Measurements from ENCODE around the gene CCDC24.

CCDC24 gene

DNA sequence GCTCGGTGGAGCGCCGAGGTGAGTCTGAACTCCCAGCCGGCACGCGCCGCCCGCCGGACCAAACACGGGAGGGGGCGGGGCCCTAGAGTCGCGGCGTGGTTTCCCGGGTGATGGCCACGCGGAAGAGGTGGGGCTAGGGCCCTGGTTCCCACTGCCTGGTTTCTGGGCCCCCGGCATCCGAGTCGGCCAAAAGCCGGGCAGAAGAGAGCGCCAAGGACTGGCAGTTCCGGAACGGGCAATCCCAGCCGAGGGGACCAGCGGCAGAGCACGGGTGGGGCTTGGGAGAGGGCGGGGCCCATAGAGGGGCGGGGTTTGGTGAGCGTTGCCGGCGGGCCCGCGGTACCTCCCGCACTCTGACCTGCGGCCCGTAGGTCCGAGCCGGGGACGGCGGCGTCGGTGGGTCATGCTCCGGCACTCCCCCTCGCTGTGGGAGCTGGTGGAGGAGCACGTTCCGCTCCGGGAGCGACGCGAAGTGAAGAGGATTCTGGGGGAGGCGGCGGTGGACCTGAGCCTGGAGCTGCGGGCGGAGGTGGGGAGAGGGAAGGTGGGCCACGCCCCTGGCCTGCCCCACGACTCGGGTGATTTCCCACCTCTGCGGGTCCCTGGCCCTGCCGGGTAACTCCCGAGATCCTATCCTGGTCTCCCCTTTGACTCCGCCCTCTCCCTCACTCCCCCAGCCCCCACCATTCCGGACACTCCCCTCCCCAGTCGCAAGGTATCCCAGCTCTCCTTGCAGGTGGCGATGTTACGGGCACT is at the start of gene CCDC24:
CCDC24 (plus strand) TSS at position 124 of the 756 bp plus-strand sequence; CDS start at position 404, 280 bp downstream.
- peak; percentile 22 to 61 for DNase-seq (ENCODE audit: low read depth in 2 of 2)

DNA sequence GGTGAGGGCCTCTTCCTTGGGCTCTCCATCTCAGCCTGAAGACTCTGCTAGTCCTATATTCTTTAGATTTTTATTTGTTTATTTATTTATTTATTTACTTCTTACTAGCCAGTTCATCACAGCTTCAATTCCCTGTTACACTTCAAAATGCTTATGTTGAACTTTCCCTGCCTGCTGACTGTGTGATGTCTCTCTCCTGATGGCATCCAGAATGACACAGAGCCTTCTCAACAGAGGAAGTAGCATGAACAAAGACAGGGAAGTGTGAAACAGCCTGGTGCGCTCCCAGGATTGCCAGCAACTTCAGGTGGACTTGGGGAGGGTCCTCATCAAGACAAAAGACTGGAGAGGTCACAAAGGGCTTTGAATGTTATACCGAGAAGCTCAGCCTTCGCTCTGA is 49.0 kb upstream of the CCDC24 start:
- no peak for DNase-seq (ENCODE audit: low read depth in 2 of 2)

DNA sequence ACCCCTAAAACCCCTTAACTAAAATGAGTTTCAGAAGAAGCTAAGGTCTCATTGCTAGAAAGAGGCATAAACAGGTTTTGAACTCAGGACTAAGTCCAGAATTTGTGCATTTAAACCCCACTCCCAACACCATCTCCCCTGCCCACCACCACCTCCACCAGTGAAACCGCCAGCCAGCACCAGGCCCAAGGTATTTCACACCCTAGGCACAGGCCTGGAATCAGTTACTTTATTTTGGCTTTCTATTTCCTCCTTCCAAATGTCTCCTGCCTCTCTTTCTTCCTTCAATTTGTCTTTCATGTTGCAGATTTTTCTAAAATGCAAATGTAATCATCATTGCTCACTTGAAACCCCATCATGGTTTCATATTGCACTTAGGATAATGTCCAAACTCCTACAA is 46.5 kb upstream of the CCDC24 start:
- DNase-seq (ENCODE audit: low read depth in 2 of 2) = no peak

DNA sequence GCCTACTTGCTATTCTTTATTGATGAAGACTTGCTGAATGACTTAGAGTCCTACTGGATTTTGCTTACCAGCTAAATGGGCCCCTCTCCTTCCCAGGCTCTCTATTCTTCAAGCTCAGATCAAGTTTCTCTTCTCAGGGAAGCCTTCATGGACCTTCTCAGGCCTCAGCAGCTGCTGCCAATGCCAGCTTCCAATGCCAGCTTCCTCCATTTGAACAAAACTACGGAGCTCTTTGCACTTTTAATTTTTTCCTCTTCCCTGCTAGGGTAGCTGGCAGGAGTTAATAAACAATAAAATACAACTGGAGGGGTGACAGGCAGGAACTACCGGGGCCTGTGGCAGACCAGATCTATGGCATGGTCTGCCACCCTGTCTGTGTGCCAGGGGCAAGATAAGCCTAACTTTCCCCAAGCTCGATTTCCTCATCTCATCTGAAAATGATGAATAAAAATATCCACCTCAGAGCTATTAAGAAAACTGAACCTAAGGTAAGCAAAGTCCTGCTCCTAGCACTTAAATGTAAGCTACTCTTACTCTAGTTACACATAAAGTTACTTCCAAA is 45.6 kb upstream of the CCDC24 start:
- DNase-seq (ENCODE audit: low read depth in 2 of 2) = no peak

DNA sequence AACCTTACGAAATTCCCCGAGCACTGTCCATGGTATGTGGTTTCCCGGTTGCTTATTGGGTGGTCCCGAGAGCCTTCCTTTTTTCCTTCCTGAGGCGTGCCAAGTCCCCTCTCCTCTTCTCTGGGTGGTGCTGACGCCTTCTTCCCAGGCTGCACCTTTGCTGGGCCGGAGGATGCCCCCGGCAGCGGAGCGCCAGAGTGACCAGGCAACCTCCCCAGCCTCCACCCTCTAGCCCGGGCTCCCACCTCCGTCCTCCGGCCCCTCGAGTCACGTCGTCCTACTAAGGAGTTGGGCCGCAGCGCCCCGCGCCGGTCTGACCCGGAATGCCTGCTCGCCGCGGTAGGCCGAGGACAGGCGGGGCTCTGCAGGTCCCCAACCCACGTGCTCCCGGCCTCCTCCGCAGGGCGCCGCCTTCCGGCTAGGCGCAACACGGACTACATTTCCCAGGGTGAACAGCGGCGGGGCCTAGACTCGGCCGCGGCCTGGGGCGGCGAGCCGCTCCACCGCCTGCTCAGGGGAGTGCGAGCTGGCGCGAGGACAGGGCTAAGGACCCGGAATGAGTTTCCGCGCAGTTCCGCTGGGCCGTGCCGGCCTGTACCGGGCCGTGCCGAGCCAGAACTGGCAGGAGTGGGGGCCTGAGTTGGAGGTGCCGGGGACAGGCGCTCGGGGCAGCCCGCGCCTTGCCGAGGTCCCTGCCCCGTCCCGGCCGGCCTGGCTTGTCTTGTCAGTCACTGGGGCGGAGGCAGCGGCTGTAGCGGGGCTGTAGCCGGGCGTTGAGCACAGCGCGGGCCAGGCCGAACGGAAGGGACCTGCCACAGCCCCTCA is 45.0 kb upstream of the CCDC24 start, which contains the start of gene IPO13:
IPO13 (plus strand) TSS at position 715 of the 825 bp plus-strand sequence. CDS start 651 bp downstream, outside the sequence.
- DNase-seq (ENCODE audit: low read depth in 2 of 2) = peak; percentile 80 to 91

DNA sequence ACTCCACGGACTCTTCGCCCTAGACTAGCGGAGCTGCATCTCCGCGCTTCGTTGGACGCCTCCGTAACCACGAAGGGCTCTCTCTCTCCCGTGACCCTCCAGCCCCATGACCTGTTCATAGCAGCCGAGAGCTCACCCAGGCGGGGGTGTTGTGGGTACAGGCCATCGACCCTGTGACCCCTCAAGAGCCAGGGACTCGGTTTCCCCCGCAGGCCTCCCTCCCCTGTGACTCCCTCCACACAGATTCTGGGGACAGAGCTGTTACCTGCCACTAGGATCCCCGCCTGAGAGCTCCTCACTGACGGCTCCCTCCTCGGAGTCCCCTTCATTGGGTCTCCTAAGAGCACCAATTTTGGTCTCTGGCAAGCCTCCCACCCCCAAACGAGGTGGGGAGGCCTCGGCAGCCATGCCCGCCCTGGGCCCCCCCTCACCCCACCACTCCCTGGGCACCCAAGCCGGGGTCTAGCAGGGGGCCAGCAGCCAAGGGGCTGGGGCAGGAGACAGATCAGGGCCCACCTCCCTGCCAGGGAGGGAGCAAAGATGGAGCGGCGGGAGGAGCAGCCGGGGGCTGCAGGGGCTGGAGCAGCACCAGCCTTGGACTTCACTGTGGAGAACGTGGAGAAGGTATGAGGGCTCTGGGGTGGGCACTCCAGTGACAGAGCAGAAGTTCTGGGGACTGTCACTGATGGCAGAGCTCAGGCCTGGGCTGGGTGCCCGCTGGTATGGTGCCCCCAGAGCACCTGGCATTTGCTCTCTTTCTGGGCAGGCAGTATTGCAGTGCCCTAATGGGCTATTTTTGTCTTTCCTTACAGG is 44.1 kb upstream of the CCDC24 start:
- no peak for DNase-seq (ENCODE audit: low read depth in 2 of 2)

DNA sequence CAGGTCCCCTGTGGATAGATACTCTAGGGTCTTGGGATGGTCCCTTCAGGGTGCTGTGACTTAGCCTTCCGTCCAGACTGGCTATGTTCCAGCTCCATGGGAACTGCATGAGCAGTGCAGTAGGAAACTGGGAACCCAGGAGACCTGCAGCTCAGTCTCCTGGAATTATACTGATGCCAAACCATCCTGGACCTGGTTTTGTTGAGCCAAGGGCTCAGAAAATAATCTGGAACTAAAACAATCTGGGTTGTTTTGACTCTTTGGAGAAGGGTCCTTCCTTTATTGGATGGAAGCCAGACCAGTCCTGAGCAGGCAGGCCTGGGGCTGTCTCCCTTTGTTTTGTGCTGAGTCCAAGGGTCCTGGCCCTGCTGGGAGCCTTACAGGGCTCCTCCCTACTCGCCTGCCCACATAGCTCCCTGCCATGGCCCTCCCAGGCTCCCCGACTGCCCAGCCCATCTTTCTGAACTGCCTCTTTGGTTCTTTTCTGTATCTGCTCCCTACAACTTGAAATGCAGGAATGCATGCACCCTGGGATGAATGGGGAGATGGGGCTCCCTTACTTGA is 43.4 kb upstream of the CCDC24 start:
- DNase-seq (ENCODE audit: low read depth in 2 of 2) = no peak

DNA sequence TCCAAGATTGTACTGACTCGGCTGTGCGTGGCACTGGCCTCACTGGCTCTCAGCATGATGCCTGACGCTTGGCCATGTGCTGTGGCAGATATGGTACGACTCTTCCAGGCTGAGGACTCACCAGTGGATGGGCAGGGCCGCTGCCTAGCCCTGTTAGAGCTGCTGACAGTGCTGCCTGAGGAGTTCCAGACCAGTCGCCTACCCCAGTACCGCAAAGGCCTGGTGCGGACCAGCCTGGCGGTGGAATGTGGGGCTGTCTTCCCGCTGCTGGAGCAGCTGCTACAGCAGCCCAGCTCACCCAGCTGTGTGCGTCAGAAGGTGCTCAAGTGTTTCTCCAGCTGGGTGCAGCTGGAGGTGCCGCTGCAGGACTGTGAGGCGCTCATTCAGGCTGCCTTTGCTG is 41.7 kb upstream of the CCDC24 start:
- no peak for DNase-seq (ENCODE audit: low read depth in 2 of 2)

DNA sequence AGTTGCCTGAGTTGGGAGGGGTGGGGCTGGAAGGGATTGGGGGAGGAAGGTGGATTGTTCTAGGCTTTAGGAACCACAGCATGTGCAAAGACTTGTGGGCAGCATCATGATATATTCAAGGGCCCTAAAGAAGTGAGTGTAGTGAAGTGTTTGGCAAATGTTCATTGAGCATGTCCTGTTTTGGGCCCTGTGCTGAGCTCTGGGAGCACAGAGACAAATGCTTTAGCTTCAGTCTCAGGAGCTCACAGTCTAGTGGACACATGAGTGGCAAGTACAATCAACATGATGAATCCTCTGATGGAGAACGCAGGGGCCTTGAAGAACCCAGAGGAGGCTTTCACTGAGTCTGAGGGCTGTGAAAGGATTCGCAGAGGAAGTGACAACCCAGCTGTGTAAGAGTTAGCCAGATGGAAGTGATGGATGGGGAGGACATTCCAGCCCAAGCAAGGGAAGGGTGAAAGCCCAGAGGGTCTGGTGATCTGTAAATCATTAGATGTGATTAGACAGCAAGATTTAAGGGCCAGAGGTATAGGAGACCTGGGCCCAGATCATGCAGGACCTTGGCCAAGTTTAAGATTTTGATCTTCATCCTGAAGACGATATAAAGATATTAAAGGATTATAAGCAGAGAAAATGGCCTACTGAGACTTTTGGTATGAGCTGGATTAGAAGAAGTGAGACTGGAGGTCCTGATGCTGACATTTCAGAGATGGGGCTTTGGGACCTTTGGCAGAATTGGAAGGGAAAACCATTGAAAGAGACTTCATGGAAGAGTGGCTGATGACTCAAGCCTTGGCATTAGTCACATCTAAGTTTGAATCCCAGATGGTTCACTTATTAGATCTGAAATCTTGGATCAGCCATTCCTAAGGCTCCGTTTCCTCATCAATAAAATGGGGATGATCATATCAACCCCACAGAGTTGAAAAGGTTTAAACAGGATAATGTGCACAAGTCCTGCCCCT is 40.1 kb upstream of the CCDC24 start:
- DNase-seq (ENCODE audit: low read depth in 2 of 2) = no peak

DNA sequence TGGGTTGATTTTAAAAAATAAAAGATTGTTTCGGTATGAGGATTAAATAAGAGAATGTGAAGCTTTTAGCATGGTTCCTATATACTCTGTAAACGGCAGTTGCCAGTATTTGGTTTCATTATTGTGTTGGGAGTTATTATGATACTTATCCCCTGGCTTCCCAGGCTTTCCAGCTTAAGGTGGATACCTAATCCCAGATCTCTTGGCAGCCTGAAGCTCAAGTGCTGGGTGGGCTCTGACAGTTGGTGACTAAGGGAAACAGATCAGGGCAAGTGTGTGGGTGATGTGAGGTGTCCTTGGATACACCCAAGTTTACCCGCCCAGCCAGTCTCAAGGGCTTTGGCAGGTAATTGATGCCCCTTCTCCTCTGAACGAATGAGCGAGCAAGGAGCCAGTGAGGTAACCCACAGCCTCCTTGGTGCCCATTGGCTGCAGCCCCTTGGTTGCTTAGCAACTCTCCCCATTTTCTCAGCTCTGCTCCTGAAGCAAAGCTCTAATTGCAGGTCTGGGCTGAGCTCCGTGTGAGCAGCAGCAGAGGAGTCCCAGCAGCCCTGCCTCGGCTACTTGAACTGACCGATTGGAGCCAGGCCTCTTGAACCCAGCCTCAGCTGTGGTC is 38.6 kb upstream of the CCDC24 start:
- DNase-seq (ENCODE audit: low read depth in 2 of 2) = no peak

DNA sequence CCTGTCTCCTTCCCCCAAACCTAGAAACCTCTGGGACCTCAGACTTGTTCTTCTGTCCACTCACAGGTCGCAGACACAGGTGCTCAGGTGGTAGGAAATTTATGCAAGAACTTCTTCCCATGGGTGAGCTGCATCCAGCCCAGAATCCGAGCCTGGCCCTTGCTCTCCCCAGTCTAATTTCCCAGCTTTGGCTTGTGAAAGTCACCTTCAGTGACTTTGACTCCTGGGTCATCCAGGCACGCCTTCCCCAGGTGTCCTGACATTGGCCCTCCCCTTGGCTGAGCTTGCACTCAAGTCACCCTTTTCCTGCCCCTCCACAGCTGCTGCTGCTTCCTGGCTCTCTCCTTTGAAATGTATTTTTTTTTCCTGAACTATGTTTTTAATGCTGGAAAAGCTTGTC is 38.0 kb upstream of the CCDC24 start:
- no peak for DNase-seq (ENCODE audit: low read depth in 2 of 2)

DNA sequence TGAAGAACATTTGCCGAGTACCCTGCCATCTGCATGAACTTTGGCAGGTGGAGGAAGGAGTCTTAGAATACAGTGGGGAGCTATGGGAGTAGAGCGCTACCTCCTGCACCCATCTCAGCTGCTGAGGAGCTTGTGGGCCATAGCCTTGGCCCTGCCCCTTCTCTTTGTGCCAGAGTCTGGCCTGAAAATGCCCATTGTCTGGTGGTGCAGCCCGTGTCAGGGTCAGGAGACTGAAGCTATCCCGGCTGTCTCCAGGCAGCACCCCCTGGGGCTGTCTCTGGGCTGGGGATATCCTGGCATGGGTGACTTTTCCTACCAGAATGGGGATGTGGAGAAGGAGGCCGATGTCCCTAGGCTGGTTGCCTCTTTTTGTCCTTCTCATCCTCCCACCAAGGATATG is 37.4 kb upstream of the CCDC24 start:
- no peak for DNase-seq (ENCODE audit: low read depth in 2 of 2)

DNA sequence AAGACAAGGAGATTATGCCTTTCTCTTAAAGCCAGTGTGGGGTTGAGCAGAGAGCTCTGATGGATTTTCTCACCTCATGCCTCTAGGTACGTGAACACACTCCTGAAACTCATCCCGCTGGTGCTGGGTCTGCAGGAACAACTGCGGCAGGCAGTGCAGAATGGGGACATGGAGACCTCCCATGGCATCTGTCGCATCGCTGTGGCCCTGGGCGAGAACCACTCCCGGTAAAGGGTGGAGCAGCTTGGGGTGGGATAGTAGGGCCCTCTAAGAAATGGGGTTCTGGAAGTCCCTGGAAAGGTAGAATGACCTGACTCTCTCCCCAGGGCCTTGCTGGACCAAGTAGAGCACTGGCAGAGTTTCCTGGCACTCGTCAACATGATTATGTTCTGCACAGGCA is 35.2 kb upstream of the CCDC24 start:
- no peak for DNase-seq (ENCODE audit: low read depth in 2 of 2)

DNA sequence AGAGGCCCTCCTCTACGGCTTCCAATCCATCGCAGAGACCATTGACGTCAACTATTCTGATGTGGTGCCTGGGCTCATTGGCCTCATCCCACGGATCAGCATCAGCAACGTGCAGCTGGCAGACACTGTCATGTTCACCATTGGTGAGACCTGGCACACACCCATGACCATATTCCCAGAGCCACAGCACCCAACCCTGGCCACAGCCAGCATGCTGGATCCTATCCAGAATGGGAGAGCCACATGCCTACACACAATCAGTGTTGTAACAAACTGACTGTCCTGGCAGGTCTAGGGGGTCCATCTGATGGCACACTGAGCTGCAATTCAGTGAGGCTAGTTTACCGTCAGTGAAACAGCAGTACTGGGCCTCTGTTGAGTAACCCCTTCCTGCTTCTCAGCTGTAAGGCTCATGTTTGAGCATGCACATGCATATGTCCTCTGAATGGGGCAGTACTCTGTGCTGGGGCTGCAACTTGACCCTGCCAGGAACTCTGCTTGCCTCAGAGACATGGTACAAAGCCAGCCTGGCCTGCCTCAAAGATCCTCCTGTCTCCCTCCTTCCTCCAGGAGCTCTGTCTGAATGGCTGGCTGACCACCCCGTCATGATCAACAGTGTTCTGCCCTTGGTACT is 33.9 kb upstream of the CCDC24 start:
- no peak for DNase-seq (ENCODE audit: low read depth in 2 of 2)

DNA sequence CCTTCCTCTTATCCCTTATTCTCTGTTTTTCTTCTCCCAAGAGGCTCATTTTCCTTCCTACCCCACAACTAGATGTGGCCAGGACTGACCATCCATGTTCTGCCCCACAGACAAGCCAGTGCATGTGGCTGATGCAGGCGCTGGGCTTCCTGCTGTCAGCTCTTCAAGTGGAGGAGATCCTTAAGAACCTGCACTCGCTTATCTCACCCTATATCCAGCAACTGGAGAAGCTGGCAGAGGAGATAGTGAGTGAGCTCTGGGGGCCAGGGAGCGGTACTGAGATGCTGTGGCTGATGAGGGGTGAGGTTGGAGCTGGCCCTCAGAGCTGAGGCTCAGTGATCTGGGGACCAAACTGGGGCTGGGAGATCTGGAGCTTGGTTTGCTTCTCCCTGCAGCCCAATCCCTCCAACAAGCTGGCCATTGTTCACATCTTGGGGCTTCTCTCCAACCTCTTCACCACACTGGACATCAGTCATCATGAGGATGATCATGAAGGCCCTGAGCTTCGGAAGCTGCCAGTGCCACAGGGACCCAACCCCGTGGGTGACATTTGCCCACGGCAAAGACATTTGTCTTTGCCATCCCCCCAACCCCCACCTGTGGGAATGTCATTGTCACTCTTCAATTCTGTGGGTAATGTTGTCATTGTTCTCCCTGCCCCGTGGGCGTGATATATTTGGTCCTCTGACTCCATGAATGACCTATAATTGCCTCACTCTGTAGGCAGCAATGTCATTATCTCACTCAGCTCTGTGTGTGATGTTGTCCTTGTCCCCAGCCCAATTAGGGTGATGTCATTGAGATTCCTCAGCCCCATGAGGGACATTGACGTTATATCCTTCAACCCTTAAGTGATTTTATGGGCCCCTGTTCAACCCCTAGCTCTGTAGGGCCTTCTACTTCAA is 32.8 kb upstream of the CCDC24 start:
- no peak for DNase-seq (ENCODE audit: low read depth in 2 of 2)

DNA sequence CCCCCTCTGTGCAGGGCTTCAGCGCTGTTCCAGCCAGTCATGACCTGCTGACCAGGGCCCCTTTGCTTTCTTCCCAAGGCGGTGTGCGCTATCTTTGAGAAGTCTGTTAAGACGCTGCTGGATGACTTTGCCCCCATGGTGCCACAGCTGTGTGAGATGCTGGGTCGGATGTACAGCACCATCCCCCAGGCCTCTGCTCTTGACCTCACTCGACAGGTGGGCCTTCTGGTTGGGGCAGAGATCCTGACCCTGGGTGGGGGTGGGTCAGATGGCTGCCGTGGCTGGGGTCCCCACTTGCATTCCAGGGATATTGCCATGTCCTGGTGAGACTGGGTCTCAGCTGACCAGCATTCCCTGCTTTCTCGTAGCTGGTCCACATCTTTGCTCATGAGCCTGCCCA is 30.6 kb upstream of the CCDC24 start:
- DNase-seq (ENCODE audit: low read depth in 2 of 2) = no peak

DNA sequence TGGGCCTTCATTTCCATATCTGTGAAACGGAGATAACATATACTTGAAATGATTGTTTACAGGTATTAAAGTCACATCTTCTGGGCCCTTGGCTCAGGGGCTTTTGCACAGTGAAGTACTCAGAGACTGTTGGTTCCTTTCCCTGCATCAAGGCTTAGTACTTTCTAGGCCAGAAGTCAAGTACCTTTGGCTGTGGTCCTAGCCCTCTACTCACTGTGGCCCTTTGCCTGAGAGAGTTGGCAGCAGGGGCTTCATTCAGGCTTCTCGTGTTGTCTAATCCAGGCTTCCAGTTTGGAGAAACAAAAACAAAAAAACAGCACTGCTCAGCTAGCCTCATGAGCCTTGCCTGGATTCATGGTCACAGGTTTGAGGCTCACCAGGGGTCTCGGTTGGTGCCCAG is 29.7 kb upstream of the CCDC24 start:
- DNase-seq (ENCODE audit: low read depth in 2 of 2) = no peak

DNA sequence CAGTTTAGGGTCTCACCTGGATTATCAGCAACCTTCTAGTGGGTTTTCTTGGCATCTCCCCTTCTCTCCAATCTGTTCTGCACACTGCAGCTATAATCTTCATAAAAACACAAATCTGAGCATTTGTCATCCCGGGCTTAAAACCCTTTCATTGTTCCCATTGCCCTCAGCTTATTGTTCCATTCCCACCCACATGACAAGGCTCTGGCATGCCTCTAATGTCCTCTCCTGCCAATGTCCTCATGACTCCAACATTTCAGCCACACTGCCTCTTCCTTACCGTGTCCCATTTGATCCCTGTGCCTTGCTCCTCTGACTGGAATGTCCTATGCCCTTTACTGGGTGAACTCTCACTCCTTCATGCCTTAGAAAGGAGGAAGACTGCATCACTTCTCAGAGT is 29.1 kb upstream of the CCDC24 start:
- no peak for DNase-seq (ENCODE audit: low read depth in 2 of 2)
